COR-L47 (cell line): ENCODE measurements around the gene H6PD.

Experiments
- DNase-seq: peaks from one replicate; lab custom pipeline; 2025; lab: John Stamatoyannopoulos, UW

H6PD gene

DNA sequence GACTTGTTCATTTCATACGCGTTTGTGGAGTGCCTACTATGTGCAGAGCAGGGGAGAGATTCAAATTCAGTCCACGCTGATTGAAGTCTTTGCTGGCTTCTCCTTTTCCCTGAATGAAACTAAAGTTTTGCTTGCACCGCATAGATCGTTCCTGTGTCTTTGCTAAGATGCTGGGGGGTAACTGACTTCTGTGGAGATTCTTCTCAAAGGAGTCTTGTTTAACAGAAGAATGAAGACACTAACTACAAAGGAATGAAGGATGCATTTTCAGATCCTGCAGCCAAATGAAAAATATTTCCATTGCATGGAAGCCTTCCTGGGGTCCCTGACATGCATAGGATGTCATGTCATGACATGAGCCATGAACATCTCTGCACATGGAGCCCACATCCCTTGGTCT lies 26.9 kb upstream of the H6PD start:
- DNase-seq, result no peak

DNA sequence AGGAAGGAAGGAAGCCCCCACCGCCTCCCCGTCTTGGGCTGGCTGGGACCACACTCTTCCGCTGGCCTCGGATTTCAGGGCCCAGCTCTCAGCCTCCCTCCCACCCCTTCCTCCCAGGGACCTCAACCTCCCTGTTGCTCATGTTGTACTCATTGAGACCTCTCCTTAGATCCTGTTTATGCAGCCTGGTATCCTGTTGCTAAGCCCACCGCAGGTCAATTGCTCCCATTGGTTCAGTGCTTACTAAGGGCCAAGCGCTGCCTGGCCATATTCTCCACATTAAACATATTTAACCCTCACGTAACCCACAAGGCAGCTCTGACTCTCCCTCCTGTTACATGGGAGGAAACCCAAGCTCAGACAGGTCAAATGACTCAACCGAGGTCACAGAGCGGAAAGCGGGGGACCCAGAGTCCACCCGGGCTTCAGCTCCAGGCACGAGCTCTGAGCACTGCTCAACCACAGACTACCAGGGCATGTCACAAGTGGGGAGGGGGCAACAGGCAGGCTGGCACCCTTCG lies 23.2 kb upstream of the H6PD start:
- DNase-seq, result no peak

DNA sequence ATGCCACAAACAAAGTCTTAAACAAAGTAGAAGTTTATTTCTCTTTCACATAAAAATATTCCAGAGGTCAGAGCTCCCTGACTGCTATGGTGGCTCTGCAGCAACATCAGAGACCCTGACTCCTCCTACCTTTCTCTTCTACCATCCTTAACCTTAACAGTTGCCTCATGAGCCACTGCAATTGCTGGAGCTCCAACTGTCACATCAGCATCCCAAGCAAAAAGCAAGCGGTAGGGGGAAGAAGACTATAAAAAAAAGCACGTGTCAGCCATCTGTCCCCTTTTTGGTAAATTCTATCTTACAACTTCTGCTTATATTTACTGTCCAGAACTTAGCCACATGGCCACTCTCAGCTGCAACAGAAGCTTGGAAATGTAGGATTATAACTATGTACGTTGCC lies 21.8 kb upstream of the H6PD start:
- DNase-seq, result no peak

DNA sequence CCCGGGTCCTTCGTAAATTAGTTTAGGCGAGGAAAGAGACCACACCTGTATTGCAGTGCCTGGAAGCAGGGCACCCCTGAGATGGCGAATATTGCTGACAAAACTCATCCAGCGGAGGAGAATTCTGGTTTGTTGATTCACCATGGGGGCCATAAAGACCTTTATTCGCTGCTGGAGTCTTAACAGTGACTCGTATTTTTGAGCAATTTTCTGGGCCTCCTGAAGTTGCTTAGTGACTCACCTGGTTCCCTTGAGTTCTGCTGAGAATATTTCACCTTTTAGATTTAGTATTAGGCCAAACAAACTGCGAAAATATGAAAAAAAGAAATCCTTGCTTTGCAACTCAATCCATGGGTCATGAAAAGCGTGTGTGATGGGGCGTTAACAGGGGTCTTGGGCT lies 20.6 kb upstream of the H6PD start:
- DNase-seq, result no peak

DNA sequence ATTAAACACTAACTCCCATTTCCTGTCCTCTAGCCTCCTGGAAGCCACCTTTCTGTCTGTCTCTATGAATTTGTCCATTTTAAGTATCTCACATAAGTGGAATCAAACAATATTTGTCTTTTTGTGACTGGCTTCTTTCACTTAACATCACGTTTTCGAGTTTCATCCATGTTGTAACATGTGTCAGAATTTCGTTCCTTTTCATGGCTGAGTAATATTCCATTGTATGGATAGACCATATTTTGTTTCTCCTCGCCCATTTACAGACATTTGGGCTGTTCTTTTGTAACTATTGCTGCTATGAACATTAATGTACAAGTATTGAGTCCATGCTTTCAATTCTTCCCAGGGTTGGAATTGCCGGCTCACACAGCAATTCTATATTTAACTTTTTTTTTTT lies 15.7 kb upstream of the H6PD start:
- DNase-seq, result no peak

DNA sequence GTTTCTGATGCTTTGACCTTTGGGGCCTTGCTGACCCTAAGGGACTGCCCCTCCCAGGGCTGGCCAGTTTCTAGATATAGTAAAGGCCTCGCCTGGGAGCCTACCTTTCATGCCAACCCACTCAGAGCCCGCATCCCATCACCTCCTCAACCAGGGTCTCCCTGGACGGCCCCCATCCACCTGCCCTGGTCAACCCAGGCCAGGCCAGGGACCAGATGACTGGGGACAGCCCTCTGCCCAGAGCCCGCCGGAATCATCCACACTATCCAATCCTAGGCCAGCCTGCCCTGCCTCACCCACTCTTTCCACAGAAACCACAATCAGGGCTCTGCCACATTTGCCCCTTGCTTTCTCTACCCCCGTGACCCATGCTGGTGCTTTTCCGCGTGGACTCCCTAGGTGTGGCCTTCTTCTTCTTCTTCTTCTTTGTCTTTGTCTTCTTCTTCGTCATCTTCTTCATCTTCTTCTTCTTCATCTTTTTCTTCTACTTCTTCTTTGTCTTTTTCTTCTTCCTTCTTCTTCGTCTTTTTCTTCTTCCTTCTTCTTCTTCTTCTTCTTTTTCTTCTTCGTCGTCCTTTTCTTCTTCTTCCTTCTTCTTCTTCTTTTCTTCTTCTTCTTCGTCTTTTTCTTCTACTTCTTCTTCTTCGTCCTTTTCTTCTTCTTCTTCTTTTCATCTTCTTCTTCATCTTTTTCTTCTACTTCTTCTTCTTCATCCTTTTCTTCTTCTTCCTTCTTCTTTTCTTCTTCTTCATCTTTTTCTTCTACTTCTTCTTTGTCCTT lies 11.5 kb upstream of the H6PD start:
- no peak for DNase-seq

DNA sequence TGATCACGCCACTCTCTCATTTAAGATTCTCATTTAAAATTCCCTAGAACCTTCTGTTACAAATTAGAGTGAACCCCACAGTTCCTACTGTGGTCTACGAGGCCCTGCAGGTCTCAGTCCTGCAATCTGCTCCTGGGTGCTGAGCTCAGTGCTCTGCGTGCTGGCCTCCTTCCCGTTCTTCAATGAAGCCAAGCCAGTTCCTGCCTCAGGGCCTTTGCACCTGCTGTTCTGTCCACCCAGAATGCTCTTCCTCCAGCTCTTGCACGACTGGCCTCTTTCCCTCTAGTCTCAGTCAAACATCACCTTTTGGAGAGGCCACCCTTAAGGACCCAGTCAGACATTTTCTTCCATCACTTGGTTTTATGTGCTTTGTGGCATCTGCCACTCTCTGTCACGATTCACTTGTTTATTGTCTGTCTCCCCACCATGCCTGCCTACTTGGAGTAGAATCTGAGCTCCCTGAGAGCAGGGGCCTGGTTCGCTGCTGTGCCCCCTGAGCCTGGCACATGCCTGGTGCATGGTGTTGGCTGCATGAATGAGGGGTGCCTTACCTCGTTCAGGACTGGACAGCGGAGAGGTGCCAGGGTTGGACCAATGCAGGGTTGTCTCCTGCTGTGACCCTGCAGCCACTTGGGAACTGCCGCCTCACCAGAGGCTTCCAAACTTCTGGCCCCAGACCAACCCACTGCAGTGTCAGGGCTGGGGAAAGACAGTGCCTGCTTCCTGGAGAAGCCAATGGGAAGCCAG lies 9.7 kb upstream of the H6PD start:
- no peak for DNase-seq

DNA sequence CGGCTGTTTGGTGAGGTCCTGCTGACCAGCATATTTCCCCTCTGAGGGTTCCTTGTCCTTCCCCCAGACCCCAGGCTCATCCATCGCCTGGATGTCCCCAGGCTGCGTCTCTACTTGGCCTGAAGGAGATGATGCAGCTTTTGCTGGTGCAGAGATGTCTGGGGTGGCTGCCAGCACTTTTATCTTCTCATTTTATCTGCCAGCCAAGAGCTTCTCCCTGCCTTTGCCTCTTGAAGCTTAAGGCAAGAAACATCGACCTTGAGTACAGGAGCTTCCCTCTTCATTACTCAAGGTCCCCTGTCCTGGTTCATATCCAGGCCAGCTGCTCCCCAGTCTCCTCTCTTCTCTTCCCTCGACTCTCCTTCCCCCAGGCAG lies 9.2 kb upstream of the H6PD start:
- no peak for DNase-seq

DNA sequence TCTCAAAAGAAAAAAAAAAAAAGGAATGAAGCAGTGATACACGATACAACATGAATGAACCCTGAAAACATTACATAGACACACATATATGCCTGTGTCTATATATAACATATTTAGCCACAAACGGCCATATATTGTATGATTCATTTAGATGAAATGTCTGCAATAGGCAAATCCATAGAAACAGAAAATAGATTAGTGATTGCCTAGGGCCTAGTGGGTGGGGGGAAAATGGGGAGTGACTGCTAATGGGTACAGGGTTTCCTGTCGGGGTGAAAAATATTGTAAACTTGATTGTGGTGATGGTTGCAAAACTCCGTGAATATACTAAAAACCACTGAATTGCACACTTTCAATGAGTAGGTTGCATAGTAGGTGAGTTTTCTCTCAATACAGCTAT lies 6.0 kb upstream of the H6PD start:
- no peak for DNase-seq

DNA sequence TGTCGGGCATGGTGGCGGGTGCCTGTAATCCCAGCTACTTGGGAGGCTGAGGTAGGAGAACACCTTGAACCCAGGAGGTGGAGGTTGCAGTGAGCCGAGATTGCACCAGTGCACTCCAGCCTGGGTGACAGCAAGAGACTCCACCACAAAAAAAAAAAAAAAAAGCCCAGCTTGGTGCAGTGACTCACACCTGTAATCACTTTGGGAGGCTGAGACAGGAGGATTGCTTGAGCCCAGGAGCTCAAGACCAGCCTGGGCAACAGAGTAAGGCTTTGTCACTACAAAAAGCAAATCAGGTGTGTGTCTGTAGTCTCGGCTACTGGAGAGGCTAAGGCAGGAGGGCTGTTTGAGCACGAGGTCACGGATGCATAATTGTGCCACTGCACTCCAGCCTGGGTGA lies 5.0 kb upstream of the H6PD start:
- no peak for DNase-seq

DNA sequence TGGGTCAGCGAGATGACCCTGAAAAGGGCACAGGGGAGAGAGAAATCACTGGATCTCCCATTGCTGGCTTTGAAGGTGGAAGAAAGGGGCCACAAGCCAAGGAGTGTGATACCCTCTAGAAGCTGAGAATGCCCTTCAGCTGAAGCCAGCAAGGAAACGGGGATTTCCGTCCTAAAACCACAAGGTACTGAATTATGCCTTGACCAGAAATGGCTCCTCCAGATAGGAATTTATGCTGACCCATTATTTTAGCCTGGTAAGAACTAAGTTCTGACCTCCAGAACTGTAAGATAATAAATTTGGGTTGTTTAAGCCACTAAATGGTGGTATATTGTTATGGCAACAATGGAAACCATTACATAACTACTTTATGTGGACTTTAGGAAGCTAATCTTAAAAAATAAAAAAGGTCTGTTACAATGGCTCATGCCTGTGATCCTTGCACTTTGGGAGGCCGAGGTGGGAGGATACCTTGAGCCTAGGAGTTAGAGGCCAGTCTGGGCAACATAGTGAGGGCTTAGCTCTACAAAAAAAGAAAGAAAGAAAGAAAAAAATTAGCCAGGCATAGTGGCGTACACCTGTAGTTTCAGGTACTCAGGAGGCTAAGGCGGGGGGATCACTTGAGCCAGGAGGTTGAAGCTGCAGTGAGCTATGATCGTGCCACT lies 3.6 kb upstream of the H6PD start:
- no peak for DNase-seq

DNA sequence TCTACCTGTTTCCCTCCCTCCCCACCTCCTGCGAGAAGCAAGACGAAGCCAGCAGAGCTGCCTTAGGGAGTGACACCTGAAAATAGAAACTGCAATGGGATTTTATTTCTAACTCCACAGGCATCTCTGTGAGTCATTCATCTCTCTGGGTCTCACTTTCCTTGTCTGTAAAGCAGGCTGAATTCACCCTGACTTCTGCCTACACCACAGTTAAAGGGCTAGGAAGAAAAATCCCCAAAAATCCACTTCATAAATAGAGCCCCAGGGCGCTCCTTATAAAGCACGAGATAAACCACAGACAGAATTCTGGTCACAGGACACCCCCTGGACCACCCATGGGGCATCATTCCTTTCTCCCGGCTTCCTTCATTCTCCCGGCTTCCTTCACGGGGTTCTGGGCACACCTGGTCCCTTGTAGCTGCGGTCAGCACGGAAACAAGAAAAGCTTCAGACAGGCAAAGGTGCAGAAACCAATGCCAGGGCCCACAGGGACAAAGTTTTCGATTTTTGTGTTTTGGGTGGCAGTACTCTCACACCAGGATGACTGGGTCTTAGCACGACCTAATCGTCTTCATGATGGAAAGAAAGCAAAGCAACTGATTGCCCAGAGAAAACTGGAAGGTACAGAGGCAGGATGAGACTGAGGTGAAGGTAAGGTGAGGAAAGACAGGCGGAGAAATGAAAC lies 2.8 kb upstream of the H6PD start:
- no peak for DNase-seq

DNA sequence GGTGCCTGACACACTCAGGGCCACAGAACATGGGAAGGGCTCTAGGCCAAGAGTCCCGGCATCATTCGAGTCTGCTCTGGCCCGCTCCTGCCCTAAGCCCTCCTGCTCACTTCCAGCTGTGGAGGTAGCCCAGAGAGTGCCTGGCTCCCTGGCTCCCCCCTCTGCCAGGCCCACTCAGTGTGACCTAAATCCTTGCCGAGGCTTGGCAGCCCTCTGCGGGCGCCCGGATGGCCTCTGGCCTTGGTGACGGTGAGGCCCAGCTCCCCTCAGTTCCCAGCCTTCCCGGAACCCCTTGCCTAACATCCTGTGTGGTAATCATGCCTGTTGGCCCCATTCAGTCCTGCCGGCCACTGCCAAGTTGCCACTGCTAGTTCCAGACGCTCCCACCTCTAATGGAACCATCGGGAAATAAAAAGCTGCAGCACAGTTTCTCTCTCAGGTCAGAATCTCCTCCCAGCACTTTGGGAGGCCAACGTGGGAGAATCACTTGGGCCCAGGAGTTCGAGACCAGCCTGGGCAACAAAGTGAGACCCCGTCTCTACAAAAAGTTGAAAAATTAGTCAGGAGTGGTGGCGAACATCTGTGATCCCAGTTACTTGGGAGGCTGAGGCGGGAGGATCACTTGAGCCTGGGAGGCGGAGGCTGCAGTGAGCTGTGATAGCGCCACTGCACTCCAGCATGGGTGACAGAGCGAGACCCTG lies 1.2 kb upstream of the H6PD start:
- no peak for DNase-seq

DNA sequence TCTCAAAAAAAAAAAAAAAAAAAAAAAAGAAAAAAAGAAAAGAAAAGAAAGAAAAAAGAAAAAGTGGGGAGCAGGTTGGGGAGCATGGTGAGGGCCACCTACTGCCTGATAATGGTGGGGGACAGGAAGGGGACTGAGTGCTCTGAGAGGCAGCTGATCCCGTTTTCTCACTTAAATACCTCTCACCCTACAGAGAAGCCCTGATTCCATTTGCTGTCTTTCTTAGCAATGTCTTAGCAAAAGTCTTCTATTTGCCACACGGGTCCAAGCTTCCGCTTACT lies 692 bp upstream of the H6PD start:
- DNase-seq, result no peak

DNA sequence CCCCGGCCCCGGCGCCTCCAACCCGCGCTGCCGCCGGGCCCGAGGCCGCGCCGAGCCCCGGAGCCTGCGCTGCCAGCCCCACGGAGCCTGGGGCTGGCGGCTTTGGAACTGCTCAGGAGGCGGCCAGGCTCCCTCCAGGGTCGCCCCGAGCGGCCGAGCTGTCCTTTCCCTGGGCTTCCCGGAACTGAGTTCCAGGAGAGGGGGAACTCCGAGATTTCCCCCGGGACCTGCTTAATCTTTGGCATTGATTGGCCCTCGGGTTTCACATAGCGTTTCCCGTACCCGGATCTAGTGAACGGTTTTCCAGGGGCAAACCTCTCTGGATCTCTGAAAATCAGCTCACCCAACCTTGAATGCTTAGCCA lies 504 bp downstream of the H6PD start:
- DNase-seq, result peak; percentile 49

DNA sequence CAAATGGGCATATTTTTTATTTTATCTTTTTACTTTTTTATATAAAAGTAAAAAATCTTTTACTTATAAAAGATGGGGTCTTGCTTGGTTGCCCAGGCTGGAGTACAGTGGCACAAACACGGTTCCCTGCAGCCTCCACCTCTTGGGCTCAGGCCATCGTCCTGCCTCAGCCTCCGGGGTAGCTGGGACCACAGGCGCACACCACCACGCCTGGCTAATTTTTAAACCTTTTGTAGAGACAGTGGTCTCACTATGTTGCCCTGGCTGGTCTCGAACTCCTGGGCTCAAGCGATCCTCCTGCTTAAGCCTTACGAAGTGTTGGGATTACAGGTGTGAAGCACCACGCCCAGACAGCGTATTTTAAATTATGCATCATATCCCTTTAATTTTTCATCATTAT lies 986 bp downstream of the H6PD start:
- no peak for DNase-seq

DNA sequence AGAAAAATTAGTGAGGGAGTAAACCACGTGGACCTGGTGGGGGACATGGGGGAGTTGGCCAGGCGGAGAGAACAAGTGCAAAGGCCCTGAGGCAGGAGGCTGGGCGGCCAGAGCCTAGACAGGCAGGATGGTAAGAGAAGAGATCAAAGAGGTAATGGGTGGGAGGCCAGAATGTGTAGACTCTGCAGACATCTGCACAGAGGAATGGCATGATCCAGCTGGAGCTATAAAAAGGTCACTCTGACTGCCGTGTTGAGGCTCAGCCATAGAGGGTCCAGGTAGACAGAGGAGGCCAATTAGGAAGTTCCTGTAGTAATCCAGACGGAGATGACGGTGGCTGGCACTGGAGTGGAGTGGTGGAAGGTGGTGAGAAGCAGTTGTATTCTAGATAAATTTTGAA lies 3.6 kb downstream of the H6PD start:
- DNase-seq, result no peak

DNA sequence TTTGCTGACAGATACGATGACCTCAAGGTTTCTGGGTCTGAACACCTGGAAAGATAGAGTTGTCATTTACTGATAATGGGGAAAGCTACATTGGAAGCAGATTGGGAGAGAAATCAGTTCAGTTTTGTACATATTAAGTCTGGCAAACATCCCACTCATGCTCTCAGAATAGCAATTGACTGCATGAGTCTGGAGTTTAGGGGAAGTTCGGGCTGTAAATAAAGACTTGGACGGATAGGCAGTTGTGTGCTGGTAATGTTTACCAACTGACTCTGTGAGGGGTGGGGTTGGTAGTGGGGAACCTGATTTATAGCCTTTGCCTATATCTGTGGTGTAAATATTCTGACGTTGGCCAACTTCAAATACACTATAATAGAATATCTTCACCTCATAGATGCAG lies 4.0 kb downstream of the H6PD start:
- DNase-seq, result no peak

DNA sequence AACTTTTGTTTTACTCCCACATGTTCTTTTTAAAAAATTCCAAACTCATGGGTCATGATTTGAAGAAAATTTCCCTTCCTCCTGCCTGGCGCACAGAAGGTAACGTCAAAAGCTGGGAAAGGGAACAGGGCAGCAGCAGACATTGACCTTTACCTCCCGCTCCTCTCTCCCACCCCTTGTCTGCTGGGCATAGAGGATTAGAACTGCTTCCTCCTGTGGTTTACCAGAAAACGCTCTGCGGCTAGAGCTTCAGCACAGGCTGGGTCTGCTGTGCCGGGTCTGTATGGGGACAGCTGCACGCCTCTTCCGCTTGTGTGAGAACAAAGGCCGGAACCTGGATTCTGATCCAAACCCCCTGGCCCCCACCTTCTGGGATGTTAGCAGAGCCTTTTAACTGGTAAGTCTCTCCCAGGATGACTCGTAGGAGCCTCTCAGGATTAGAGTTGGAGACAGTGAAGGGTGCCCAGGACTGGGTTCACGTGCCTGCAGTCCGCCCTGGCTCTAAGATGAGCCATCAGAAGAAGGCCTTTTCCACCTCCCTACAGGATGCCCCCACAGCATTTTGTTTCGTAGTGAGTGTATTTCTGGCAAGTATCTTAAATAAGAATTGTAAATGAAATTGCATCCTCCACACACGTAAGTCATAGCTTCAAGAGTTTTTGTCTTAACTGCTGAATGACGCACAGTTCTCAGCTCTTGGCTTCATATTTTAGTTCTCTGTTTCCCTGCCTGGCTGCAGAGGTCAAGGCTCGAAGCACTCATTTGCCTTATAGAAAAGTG lies 5.2 kb downstream of the H6PD start:
- no peak for DNase-seq

DNA sequence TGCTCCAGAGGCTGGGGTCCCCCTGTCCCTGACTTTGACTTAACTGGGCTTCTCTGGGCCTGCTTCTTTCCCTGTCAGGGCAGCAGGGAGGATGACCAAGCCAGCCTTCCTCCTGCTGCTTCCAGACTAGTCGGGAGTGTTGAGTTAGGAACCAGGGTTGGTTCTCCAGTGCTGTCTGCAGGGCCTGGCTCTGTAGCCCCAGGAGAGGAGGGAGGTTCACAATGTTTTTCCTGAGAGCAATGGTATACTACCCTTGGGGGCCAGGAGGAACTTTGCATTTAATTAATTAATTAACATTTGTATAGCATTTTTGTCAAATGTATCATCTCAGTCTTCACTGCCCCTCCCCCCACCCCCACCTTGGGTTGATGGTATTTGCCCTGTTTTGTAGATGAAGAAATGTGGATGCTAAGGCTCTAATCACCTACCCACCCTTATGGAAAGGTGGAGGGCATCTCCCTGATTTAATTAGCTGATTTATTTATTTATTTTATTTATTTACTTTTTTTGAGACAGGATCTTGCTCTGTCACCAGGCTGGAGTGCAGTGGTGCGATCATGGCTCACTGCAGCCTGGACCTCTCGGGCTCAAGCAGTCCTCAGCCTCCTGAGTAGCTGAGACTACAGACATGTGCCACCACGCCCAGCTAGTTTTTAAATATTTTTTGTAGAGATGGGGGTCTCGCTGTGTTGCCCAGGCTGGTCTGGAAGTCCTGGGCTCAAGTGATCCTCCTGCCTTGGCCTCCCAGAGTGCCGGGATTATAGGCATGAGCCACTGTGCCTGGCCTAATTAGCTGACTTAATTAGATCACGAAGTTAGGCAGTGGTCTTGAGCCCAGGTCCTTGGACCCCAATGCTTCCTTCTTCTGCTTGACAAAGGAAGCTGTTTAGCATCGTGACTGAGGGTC lies 6.6 kb downstream of the H6PD start:
- no peak for DNase-seq
